MM.1S (cell line): ENCODE data around the gene SPOCK1.

Experiments used
- EZH2 ChIP-seq: fragments of 300-600 bp; sonication (generic); optimal IDR thresholded peaks from 2 replicates; pipeline ENCODE3; 2017; ENCODE audit warnings: low read depth, mild to moderate bottlenecking, antibody characterized with exemption, low read length, mixed read lengths
- EZH2phosphoT487 ChIP-seq: fragments of 300-600 bp; sonication (generic); IDR thresholded peaks from 2 replicates; pipeline ENCODE4 v1.6.1; 2018; ENCODE audit warnings: antibody characterized with exemption, low read length
- TF ChIP-seq, protein P1 (sequence below): fragments of 300-600 bp; sonication (generic); IDR thresholded peaks from 2 replicates; pipeline ENCODE4 v1.5.1; 2016; ENCODE audit warnings: antibody characterized with exemption, low read length, mixed read lengths

DNA sequence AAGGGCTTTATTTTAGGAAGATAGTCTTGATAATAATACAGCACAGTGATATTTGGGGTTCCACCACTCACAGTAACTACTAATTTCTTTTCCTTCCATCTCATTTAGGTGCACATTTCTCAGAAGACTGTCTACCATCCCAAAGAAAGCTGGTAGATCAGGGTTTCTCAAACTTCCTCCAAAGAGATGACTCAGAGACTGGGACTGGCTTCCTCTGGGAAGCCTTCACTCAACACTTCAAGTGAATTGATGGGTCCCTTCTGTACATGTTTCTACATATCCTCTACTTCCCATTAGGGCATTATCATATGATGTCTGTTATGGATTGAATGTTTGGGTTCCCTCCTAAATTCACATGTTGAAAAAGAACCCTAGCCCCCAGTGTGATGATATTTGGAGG lies 138.5 kb downstream of the SPOCK1 start:
- TF ChIP-seq, protein P1, sequence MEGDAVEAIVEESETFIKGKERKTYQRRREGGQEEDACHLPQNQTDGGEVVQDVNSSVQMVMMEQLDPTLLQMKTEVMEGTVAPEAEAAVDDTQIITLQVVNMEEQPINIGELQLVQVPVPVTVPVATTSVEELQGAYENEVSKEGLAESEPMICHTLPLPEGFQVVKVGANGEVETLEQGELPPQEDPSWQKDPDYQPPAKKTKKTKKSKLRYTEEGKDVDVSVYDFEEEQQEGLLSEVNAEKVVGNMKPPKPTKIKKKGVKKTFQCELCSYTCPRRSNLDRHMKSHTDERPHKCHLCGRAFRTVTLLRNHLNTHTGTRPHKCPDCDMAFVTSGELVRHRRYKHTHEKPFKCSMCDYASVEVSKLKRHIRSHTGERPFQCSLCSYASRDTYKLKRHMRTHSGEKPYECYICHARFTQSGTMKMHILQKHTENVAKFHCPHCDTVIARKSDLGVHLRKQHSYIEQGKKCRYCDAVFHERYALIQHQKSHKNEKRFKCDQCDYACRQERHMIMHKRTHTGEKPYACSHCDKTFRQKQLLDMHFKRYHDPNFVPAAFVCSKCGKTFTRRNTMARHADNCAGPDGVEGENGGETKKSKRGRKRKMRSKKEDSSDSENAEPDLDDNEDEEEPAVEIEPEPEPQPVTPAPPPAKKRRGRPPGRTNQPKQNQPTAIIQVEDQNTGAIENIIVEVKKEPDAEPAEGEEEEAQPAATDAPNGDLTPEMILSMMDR = no peak
- no peak for TF ChIP-seq EZH2phosphoT487
- no peak for TF ChIP-seq EZH2
